Measurements from ENCODE around the gene MISP.

Gene MISP

GRCh38 chr19:746208-746819 lies 4.6 kb upstream of the MISP start:
- no peak overlapping the region for H3K27ac ChIP-seq (ENCODE audit: low read depth in 2 of 2, low read length in 2 of 2)
- H3K9ac ChIP-seq (ENCODE audit: low read depth in 1 of 2, low read length in 2 of 2) = no peak overlapping the region
- H3K36me3 ChIP-seq (ENCODE audit: control insufficient read depth in 2 of 2, insufficient read depth in 2 of 2, low read length in 2 of 2) = no peaks in the 10 kb centered on the region
- peaks cover 16 to 28% of the 10 kb centered on the region in 2 donors for H3K4me1 ChIP-seq (ENCODE audit: control insufficient read depth in 2 of 2, insufficient read depth in 2 of 2, low read length in 2 of 2)
- H3K4me3 ChIP-seq (ENCODE audit: low read length in 2 of 2) = no peak overlapping the region
- H3K9me3 ChIP-seq (ENCODE audit: control insufficient read depth in 2 of 2, low read length in 2 of 2) = no peaks in the 10 kb centered on the region
- no peaks in the 10 kb centered on the region for H3K27me3 ChIP-seq (ENCODE audit: control insufficient read depth in 2 of 2, insufficient read depth in 2 of 2, low read length in 2 of 2)

- H3K9me3 ChIP-seq (ENCODE audit: control insufficient read depth in 2 of 2, low read length in 2 of 2) = no peaks in the 10 kb centered on the region
Measured at GRCh38 chr19:746956-747355, 4.0 kb upstream of the MISP start.

DNA sequence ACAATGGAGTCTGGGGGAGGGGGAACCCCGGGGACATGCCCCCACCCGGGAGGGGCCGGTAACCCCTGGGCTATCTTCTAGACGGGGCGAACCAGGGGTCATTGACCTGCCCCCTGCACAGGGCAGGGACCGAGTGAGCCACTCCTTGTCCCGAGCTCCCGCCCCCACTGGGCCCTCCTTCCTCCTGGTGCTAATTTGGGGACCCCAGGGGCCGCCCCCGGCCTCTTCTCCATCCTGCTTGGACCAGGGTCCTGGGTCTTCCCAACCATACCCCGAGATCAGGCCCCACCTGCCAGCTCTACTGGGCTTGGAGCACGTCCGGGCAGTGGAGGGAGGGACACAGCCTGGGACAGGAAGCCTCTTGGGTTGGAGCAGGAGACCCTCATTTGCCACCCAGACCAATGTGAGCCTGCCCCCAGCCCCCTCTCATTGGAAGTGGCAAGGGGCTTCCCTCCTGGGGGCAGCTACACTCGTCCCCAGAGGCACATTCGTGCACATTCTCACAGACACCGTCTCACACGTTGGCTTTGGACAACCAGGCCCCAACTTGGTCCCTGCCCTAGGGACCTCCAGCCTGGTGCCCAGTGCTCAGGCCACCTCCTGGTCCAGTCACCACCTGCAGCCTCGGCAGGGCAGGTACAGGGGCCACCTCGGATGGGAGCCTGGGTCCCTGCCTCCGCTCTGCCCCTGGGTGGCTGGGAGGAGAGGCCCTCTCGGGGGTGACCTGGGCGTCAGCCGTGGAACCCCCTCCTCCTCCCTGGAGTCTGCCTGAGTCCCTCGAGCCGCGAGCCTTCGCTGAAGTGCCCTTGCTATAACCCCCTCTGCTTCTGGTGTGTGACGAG lies 3.3 kb upstream of the MISP start:
- Histone ChIP-seq H3K36me3 (ENCODE audit: control insufficient read depth in 2 of 2, insufficient read depth in 2 of 2, low read length in 2 of 2) (no peaks in the 10 kb centered on the region), H3K4me1 (ENCODE audit: control insufficient read depth in 2 of 2, insufficient read depth in 2 of 2, low read length in 2 of 2) (peaks cover 14 to 24% of the 10 kb centered on the region in 2 donors), H3K9ac (ENCODE audit: low read depth in 1 of 2, low read length in 2 of 2) (peak overlapping the region; percentile 56 to 89), H3K27me3 (ENCODE audit: control insufficient read depth in 2 of 2, insufficient read depth in 2 of 2, low read length in 2 of 2) (no peaks in the 10 kb centered on the region), H3K4me3 (ENCODE audit: low read length in 2 of 2) (peak overlapping the region; percentile 48 to 56), H3K27ac (ENCODE audit: low read depth in 2 of 2, low read length in 2 of 2) (peak overlapping the region; percentile 92 to 99), H3K9me3 (ENCODE audit: control insufficient read depth in 2 of 2, low read length in 2 of 2) (no peaks in the 10 kb centered on the region)

More at GRCh38 chr19:746956-747355, 4.0 kb upstream of the MISP start:
- Histone ChIP-seq H3K36me3 (ENCODE audit: control insufficient read depth in 2 of 2, insufficient read depth in 2 of 2, low read length in 2 of 2) (no peaks in the 10 kb centered on the region), H3K4me1 (ENCODE audit: control insufficient read depth in 2 of 2, insufficient read depth in 2 of 2, low read length in 2 of 2) (peaks cover 16 to 28% of the 10 kb centered on the region in 2 donors), H3K9ac (ENCODE audit: low read depth in 1 of 2, low read length in 2 of 2) (no peak overlapping the region), H3K27ac (ENCODE audit: low read depth in 2 of 2, low read length in 2 of 2) (no peak overlapping the region), H3K4me3 (ENCODE audit: low read length in 2 of 2) (no peak overlapping the region), H3K27me3 (ENCODE audit: control insufficient read depth in 2 of 2, insufficient read depth in 2 of 2, low read length in 2 of 2) (no peaks in the 10 kb centered on the region)

- H3K4me1 ChIP-seq (ENCODE audit: control insufficient read depth in 2 of 2, insufficient read depth in 2 of 2, low read length in 2 of 2) = peaks cover 13 to 22% of the 10 kb centered on the region in 2 donors
- no peaks in the 10 kb centered on the region for H3K27me3 ChIP-seq (ENCODE audit: control insufficient read depth in 2 of 2, insufficient read depth in 2 of 2, low read length in 2 of 2)
- no peaks in the 10 kb centered on the region for H3K36me3 ChIP-seq (ENCODE audit: control insufficient read depth in 2 of 2, insufficient read depth in 2 of 2, low read length in 2 of 2)
- H3K9ac ChIP-seq (ENCODE audit: low read depth in 1 of 2, low read length in 2 of 2) = peak overlapping the region; percentile 56 to 89
- peak overlapping the region; percentile 92 to 99 for H3K27ac ChIP-seq (ENCODE audit: low read depth in 2 of 2, low read length in 2 of 2)
- no peaks in the 10 kb centered on the region for H3K9me3 ChIP-seq (ENCODE audit: control insufficient read depth in 2 of 2, low read length in 2 of 2)
- H3K4me3 ChIP-seq (ENCODE audit: low read length in 2 of 2) = peak overlapping the region; percentile 56 to 66
Measured at GRCh38 chr19:748274-748598, 2.7 kb upstream of the MISP start.

DNA sequence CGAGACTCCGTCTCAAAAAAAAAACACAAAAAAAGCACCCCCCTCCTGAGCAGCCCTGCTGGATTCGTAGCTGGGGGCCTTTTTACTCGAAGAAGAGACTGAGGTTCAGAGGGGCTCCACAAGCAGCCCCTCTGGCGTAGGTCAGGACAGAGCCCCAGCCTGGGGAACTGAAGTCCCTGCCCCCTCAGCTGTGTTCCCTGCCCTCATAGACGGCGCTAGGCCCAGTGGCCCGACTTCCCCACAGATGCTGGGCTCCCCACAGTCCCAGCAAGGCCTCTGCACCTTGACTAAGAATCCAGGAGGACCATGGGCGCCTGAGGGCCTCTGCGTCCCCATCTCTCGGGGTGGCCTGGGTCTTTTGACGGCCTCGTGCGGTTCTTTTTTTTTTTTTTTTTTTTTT lies 1.1 kb upstream of the MISP start:
- Histone ChIP-seq H3K27ac (ENCODE audit: low read depth in 2 of 2, low read length in 2 of 2) (peak overlapping the region; percentile 34 to 99), H3K4me3 (ENCODE audit: low read length in 2 of 2) (no peak overlapping the region)

GRCh38 chr19:751501-752341 lies 809 bp downstream of the MISP start:
- peak overlapping the region; percentile 76 to 81 for H3K4me3 ChIP-seq (ENCODE audit: low read length in 2 of 2)
- peak overlapping the region; percentile 99 for H3K27ac ChIP-seq (ENCODE audit: low read depth in 2 of 2, low read length in 2 of 2)
- no peaks in the 10 kb centered on the region for H3K9me3 ChIP-seq (ENCODE audit: control insufficient read depth in 2 of 2, low read length in 2 of 2)
- H3K9ac ChIP-seq (ENCODE audit: low read depth in 1 of 2, low read length in 2 of 2) = peak overlapping the region; percentile 87 to 97
- peaks cover 4 to 7% of the 10 kb centered on the region in 2 donors for H3K36me3 ChIP-seq (ENCODE audit: control insufficient read depth in 2 of 2, insufficient read depth in 2 of 2, low read length in 2 of 2)
- H3K27me3 ChIP-seq (ENCODE audit: control insufficient read depth in 2 of 2, insufficient read depth in 2 of 2, low read length in 2 of 2) = no peaks in the 10 kb centered on the region
- H3K4me1 ChIP-seq (ENCODE audit: control insufficient read depth in 2 of 2, insufficient read depth in 2 of 2, low read length in 2 of 2) = peaks cover 27 to 45% of the 10 kb centered on the region in 2 donors

More for the DNA sequence above, 1.1 kb upstream of the MISP start:
- no peaks in the 10 kb centered on the region for H3K9me3 ChIP-seq (ENCODE audit: control insufficient read depth in 2 of 2, low read length in 2 of 2)
- no peaks in the 10 kb centered on the region for H3K27me3 ChIP-seq (ENCODE audit: control insufficient read depth in 2 of 2, insufficient read depth in 2 of 2, low read length in 2 of 2)
- no peak overlapping the region for H3K9ac ChIP-seq (ENCODE audit: low read depth in 1 of 2, low read length in 2 of 2)
- H3K36me3 ChIP-seq (ENCODE audit: control insufficient read depth in 2 of 2, insufficient read depth in 2 of 2, low read length in 2 of 2) = no peaks in the 10 kb centered on the region
- H3K4me1 ChIP-seq (ENCODE audit: control insufficient read depth in 2 of 2, insufficient read depth in 2 of 2, low read length in 2 of 2) = peaks cover 19 to 29% of the 10 kb centered on the region in 2 donors

GRCh38 chr19:752652-753517 lies 2.0 kb downstream of the MISP start:
- H3K9ac ChIP-seq (ENCODE audit: low read depth in 1 of 2, low read length in 2 of 2) = peak overlapping the region; percentile 66 to 79
- no peaks in the 10 kb centered on the region for H3K9me3 ChIP-seq (ENCODE audit: control insufficient read depth in 2 of 2, low read length in 2 of 2)
- H3K4me3 ChIP-seq (ENCODE audit: low read length in 2 of 2) = peak overlapping the region; percentile 68 to 71
- no peaks in the 10 kb centered on the region for H3K27me3 ChIP-seq (ENCODE audit: control insufficient read depth in 2 of 2, insufficient read depth in 2 of 2, low read length in 2 of 2)
- H3K36me3 ChIP-seq (ENCODE audit: control insufficient read depth in 2 of 2, insufficient read depth in 2 of 2, low read length in 2 of 2) = peaks cover 14 to 18% of the 10 kb centered on the region in 2 donors
- H3K4me1 ChIP-seq (ENCODE audit: control insufficient read depth in 2 of 2, insufficient read depth in 2 of 2, low read length in 2 of 2) = peaks cover 24 to 42% of the 10 kb centered on the region in 2 donors
- peak overlapping the region; percentile 99 for H3K27ac ChIP-seq (ENCODE audit: low read depth in 2 of 2, low read length in 2 of 2)

- Histone ChIP-seq H3K9ac (ENCODE audit: low read depth in 1 of 2, low read length in 2 of 2) (peak overlapping the region; percentile 24 to 64), H3K27me3 (ENCODE audit: control insufficient read depth in 2 of 2, insufficient read depth in 2 of 2, low read length in 2 of 2) (no peaks in the 10 kb centered on the region), H3K9me3 (ENCODE audit: control insufficient read depth in 2 of 2, low read length in 2 of 2) (no peaks in the 10 kb centered on the region), H3K36me3 (ENCODE audit: control insufficient read depth in 2 of 2, insufficient read depth in 2 of 2, low read length in 2 of 2) (peaks cover 20 to 24% of the 10 kb centered on the region in 2 donors), H3K4me3 (ENCODE audit: low read length in 2 of 2) (peak overlapping the region; percentile 44 to 46), H3K27ac (ENCODE audit: low read depth in 2 of 2, low read length in 2 of 2) (peak overlapping the region; percentile 82 to 84), H3K4me1 (ENCODE audit: control insufficient read depth in 2 of 2, insufficient read depth in 2 of 2, low read length in 2 of 2) (peaks cover 21 to 34% of the 10 kb centered on the region in 2 donors)
Measured at GRCh38 chr19:754530-754929, 3.6 kb downstream of the MISP start.

DNA sequence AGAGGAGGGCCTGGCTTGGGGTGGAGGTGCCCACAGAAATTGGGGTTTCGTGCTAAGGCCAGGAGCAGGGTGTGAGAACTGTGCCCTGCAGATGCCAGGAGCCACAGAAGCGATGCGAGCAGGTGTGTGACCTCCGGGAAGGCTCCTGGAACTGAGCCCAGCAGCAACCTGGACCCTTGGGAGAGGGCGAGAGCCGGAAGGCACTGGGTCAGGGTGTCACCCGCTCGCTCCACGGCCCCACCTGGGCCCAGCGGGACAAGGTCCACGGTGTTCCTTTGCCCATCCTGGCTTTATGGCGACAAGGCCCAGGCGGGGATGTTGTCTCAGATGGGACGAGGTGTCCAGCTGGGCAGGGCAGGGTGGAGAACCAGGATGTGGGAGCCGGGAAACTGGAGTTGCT lies 4.2 kb downstream of the MISP start:
- Histone ChIP-seq H3K4me3 (ENCODE audit: low read length in 2 of 2) (peak overlapping the region; percentile 46 to 54), H3K27me3 (ENCODE audit: control insufficient read depth in 2 of 2, insufficient read depth in 2 of 2, low read length in 2 of 2) (no peaks in the 10 kb centered on the region), H3K9me3 (ENCODE audit: control insufficient read depth in 2 of 2, low read length in 2 of 2) (no peaks in the 10 kb centered on the region), H3K27ac (ENCODE audit: low read depth in 2 of 2, low read length in 2 of 2) (peak overlapping the region; percentile 82 to 84), H3K9ac (ENCODE audit: low read depth in 1 of 2, low read length in 2 of 2) (peak overlapping the region; percentile 32 to 64), H3K4me1 (ENCODE audit: control insufficient read depth in 2 of 2, insufficient read depth in 2 of 2, low read length in 2 of 2) (peaks cover 21 to 34% of the 10 kb centered on the region in 2 donors), H3K36me3 (ENCODE audit: control insufficient read depth in 2 of 2, insufficient read depth in 2 of 2, low read length in 2 of 2) (peaks cover 25 to 29% of the 10 kb centered on the region in 2 donors)
